ENCODE data around the gene ANKRD26. TPM values are rescaled to one million over a fixed set of nuclear protein-coding genes. Genes with fewer than 3 reads are reported as not detected.

The ANKRD26 gene
- total RNA-seq, 1 experiment from 2014 or later = 10.2 TPM

GRCh38 chr10:26978519-26978918, 121.8 kb downstream of the ANKRD26 start:
- CTCF ChIA-PET = no interaction called here
- no peaks in the 10 kb centered on the region for H3K27me3 Mint-ChIP-seq (ENCODE audit: unreplicated experiment)
- H3K4me1 Mint-ChIP-seq (ENCODE audit: low read depth, unreplicated experiment) = no peaks in the 10 kb centered on the region
- no peaks in the 10 kb centered on the region for H3K36me3 Mint-ChIP-seq (ENCODE audit: insufficient read depth, unreplicated experiment)
- intact Hi-C loops (cut with micrococcal nuclease; ENCODE audit: unreplicated experiment) = no loop called here
- no TSS peak for BruUV-seq (replicated peaks)
- TF ChIP-seq, protein P1, sequence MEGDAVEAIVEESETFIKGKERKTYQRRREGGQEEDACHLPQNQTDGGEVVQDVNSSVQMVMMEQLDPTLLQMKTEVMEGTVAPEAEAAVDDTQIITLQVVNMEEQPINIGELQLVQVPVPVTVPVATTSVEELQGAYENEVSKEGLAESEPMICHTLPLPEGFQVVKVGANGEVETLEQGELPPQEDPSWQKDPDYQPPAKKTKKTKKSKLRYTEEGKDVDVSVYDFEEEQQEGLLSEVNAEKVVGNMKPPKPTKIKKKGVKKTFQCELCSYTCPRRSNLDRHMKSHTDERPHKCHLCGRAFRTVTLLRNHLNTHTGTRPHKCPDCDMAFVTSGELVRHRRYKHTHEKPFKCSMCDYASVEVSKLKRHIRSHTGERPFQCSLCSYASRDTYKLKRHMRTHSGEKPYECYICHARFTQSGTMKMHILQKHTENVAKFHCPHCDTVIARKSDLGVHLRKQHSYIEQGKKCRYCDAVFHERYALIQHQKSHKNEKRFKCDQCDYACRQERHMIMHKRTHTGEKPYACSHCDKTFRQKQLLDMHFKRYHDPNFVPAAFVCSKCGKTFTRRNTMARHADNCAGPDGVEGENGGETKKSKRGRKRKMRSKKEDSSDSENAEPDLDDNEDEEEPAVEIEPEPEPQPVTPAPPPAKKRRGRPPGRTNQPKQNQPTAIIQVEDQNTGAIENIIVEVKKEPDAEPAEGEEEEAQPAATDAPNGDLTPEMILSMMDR (IDR thresholded peaks at IDR 0.05; ENCODE audit: unreplicated experiment) = no peak
- no peak overlapping the region for H3K27ac Mint-ChIP-seq (ENCODE audit: unreplicated experiment)
- no peak for DNase-seq
- H3K9me3 Mint-ChIP-seq (ENCODE audit: low read depth, unreplicated experiment) = no peaks in the 10 kb centered on the region
- no peak overlapping the region for H3K4me3 Mint-ChIP-seq (ENCODE audit: low read depth, unreplicated experiment)

DNA sequence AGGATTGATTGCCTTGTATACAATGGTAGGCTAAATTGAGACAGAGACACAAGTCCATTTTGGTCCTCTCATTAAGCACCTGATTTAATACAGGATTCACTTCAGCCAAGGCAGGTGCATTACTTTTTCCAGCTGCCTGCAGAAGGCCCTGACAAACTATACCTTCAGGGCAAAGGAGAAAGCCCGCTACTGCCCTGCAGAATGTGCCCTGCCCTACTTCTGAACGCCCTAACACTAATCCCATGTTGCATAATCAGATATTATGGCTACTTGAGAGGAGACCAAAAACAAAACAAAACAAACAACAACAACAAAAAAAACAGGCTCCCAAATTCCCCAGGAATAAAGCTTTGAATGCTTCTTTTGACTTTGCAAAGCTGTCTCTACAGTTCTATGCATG, 122.7 kb downstream of the ANKRD26 start:
- H3K27ac Mint-ChIP-seq (ENCODE audit: unreplicated experiment) = no peak overlapping the region
- no peak for DNase-seq
- H3K36me3 Mint-ChIP-seq (ENCODE audit: insufficient read depth, unreplicated experiment) = no peaks in the 10 kb centered on the region
- no TSS peak for BruUV-seq (replicated peaks)
- H3K27me3 Mint-ChIP-seq (ENCODE audit: unreplicated experiment) = no peaks in the 10 kb centered on the region
- TF ChIP-seq, protein P1 (IDR thresholded peaks at IDR 0.05; ENCODE audit: unreplicated experiment) = no peak
- intact Hi-C loops (cut with micrococcal nuclease; ENCODE audit: unreplicated experiment) = no loop called here
- H3K4me3 Mint-ChIP-seq (ENCODE audit: low read depth, unreplicated experiment) = no peak overlapping the region
- no peaks in the 10 kb centered on the region for H3K9me3 Mint-ChIP-seq (ENCODE audit: low read depth, unreplicated experiment)
- H3K4me1 Mint-ChIP-seq (ENCODE audit: low read depth, unreplicated experiment) = no peaks in the 10 kb centered on the region
- CTCF ChIA-PET = no interaction called here

- no peak for DNase-seq
- TF ChIP-seq, protein P1 (IDR thresholded peaks at IDR 0.05; ENCODE audit: unreplicated experiment) = no peak
- intact Hi-C loops (cut with micrococcal nuclease; ENCODE audit: unreplicated experiment) = no loop called here
Observed at GRCh38 chr10:26970667-26971066, 129.6 kb downstream of the ANKRD26 start.

GRCh38 chr10:26969145-26969926, 131.0 kb downstream of the ANKRD26 start:
- CTCF ChIA-PET = no interaction called here
- BruUV-seq (replicated peaks) = no TSS peak
- no peak for DNase-seq
- Mint-ChIP-seq H3K36me3 (ENCODE audit: insufficient read depth, unreplicated experiment) (no peaks in the 10 kb centered on the region), H3K27me3 (ENCODE audit: unreplicated experiment) (no peaks in the 10 kb centered on the region), H3K4me1 (ENCODE audit: low read depth, unreplicated experiment) (no peaks in the 10 kb centered on the region), H3K27ac (ENCODE audit: unreplicated experiment) (no peak overlapping the region), H3K4me3 (ENCODE audit: low read depth, unreplicated experiment) (no peak overlapping the region), H3K9me3 (ENCODE audit: low read depth, unreplicated experiment) (no peaks in the 10 kb centered on the region)
- TF ChIP-seq, protein P1 (IDR thresholded peaks at IDR 0.05; ENCODE audit: unreplicated experiment) = no peak
- intact Hi-C loops (cut with micrococcal nuclease; ENCODE audit: unreplicated experiment) = no loop called here

More at GRCh38 chr10:26970667-26971066, 129.6 kb downstream of the ANKRD26 start:
- no peaks in the 10 kb centered on the region for H3K9me3 Mint-ChIP-seq (ENCODE audit: low read depth, unreplicated experiment)
- no peak overlapping the region for H3K4me3 Mint-ChIP-seq (ENCODE audit: low read depth, unreplicated experiment)
- no TSS peak for BruUV-seq (replicated peaks)
- H3K27ac Mint-ChIP-seq (ENCODE audit: unreplicated experiment) = no peak overlapping the region
- no peaks in the 10 kb centered on the region for H3K36me3 Mint-ChIP-seq (ENCODE audit: insufficient read depth, unreplicated experiment)
- H3K4me1 Mint-ChIP-seq (ENCODE audit: low read depth, unreplicated experiment) = no peaks in the 10 kb centered on the region
- H3K27me3 Mint-ChIP-seq (ENCODE audit: unreplicated experiment) = no peaks in the 10 kb centered on the region
- CTCF ChIA-PET = no interaction called here
